Head of caudate nucleus (tissue), 42 donors: ENCODE data around the gene BAMBI.
"Not testable (repeated sequence)": the region's sequence is repeated elsewhere in the genome, so short reads cannot be mapped to it uniquely, and the experiment has no call there.

Experiments used
- DNase-seq, 42 donors: peaks; one replicate each; pipeline versions ENCODE4 v3.0.0 to v3.0.0-alpha.2; 2020 to 2021; ENCODE audit warnings: mixed read lengths in 7 of 42
- intact Hi-C: fragments of 100-400 bp; cut with DNase I; formaldehyde crosslinking; loops from one replicate; pipeline ENCODE4 v1.15.0; 2022

Gene BAMBI, protein sequence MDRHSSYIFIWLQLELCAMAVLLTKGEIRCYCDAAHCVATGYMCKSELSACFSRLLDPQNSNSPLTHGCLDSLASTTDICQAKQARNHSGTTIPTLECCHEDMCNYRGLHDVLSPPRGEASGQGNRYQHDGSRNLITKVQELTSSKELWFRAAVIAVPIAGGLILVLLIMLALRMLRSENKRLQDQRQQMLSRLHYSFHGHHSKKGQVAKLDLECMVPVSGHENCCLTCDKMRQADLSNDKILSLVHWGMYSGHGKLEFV

GRCh38 chr10:28676968-28677887 lies at the start of gene BAMBI:
Gene BAMBI (plus strand): TSS chr10:28677521. CDS start chr10:28677898, 377 bp downstream.
- intact Hi-C loops, result loop anchor here (5.0 to 10.0 kb wide), 4 partner anchors 118 to 625 kb away; no protein-coding TSS in a partner anchor
- peak; percentile 82 to 98 (median 94) for DNase-seq

DNA sequence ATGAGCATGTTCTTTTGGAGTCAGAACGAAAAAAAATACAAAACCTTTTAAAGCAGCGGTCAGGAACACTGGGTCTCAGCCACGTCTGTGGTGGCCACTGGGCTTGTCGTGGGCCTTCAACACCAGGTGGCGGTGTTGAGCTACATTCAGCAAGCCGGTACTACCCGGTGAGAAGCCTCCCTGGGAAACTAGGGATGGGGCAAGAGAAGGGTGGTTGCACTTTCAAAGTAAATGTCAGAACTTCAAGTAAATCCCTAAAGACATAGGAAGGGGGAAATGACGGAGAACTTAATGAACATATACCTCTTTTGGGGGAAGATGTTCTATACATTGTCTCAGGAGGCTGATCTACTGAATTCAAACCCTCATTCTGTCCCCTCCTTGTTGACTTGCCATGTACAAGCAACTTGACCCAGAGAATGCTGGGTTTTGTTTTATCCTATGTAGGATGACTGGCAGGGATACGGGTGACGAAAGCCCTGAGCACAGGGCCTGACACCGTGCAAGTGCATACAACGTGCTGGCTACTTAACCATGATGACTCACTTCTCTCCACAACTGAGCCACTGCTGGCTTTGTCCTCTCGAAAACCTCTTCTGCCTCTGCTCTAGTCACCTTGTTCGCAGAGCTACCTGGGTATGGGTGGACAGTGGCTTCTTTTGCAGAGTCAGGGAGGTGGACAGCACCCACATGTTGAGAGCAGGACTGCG lies 49.0 kb upstream of the BAMBI start:
- peak; percentile 56 to 94 (median 85) for DNase-seq
- intact Hi-C loops, result no loop called here

- intact Hi-C loops, result no loop called here
- no peak for DNase-seq
Observed at GRCh38 chr10:28631896-28632583, 45.3 kb upstream of the BAMBI start.

GRCh38 chr10:28632584-28632945 lies 44.8 kb upstream of the BAMBI start:
- intact Hi-C loops, result no loop called here
- DNase-seq, result no peak

- intact Hi-C loops, result no loop called here
- DNase-seq, result no peak
Observed at GRCh38 chr10:28633750-28634149, 43.6 kb upstream of the BAMBI start.

- no peak for DNase-seq
- intact Hi-C loops, result no loop called here
Observed at GRCh38 chr10:28637346-28637745, 40.0 kb upstream of the BAMBI start.

- intact Hi-C loops, result no loop called here
Observed at GRCh38 chr10:28638392-28638791, 38.9 kb upstream of the BAMBI start.

DNA sequence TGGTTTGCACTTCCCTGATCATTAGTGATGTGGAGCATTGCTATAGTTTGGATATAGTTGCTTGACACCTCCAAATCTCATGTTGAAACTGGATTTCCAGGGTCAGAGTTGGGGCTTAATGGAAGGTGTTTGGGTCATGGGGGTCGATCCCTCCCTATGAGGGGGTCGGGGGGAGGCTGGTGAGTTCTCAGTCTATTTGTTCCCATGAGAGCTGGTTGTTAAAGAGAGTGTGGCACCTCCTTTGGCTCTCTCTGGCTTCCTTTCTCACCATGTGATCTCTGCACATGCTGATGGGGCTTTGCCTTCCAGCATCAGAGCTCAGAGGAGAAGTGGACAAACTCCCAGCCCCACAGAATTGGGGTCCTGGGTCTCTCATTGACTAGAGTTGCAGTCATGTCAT lies 36.8 kb upstream of the BAMBI start:
- no peak for DNase-seq
- intact Hi-C loops, result no loop called here

More at GRCh38 chr10:28638392-28638791, 38.9 kb upstream of the BAMBI start:
- no peak for DNase-seq

DNA sequence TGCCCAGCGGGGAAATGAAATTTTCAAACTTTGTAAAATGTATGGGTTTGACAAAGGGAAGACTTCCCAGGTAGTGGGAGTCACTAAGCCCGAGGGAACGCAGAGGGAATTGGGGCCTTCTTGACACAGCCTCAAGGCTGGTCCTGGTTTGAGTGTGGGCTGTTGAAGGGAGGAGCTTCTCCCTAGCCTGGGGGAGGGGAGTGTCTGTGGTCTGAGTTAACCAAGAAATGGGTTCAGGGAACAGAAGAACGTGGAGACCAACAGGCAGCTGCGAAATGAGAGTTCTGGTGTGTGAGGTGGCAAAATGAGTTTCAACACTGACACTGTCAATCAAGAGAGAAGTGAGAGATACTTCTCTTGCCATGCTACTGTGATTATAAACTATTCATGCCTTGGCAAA lies 32.7 kb upstream of the BAMBI start:
- intact Hi-C loops, result no loop called here
- DNase-seq, result no peak

GRCh38 chr10:28652106-28652505 lies 25.2 kb upstream of the BAMBI start:
- intact Hi-C loops, result no loop called here
- DNase-seq, result no peak

- DNase-seq, result no peak
- intact Hi-C loops, result no loop called here
Observed at GRCh38 chr10:28652703-28653102, 24.6 kb upstream of the BAMBI start.

DNA sequence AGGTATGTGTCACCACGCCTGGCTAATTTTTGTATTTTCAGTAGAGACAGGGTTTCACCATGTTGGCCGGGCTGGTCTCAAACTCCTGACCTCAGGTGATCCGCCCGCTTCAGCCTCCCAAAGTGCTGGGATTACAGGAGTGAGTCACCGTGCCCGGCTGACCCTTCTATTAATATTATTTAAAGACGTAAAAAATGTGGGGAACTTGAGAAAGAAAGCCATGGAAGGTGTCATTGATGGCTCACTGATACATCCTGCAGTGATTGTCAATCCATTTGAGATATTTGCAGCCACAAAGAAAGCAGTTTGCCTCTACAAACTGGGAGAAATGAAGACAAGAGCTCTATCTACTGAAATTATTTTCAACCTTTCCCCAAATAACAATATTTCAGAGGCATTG lies 18.5 kb upstream of the BAMBI start:
- DNase-seq, intact Hi-C loops: not testable (repeated sequence)

DNA sequence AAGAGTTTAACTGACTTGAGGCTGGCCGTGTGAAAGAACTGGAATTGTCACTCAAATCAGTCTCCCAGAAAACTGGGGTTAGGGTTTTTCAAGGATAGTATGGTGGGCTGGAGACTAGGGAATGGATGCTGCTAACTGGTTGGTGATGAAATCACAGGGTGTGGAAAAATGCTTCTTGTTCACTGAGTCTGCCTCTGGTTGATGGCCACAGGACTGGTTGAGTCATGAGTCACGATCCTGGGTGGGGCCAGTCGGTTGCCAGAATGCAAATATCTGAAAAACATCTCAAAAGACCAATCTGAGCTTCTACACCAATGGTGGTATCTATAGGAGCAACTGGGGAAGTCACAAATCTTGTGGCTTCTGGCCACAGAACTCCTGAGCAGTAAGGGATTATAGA lies 16.3 kb upstream of the BAMBI start:
- intact Hi-C loops, result no loop called here

DNA sequence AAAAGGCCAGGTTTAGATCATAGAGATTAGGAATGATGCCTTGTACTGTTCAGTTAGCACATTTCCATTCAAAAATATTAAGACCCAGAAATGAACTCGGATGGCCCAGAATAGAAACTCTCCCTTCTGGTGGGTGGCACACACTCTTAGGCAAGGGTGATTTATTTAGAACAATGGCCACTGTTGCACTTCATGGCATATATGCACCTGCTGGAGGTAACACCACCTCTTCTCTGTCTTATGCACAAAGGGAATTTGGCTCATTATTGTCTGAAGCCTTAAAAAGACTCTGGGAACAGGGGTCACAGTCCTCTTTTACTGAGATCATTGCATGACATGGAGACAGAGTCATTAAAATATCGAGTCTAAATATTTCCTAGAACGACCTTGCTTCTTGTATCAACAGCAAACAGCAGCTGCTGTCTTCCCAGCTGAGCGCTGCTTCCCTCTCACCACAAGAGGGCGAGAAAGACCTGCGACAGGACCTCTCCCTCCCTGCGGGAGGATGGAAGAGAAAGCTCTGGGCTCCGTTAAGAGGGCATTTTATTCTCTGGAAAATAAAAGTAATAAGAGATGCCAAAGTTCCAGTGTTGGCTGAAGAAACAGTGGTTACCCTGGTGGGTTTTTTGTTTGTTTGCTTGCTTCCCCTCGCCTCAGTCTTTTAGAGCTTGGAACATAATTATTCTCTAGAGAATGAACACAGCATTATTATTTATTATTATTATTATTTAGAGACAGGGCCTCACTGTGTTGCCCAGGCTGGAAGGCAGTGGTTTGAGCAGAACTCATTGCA lies 13.5 kb upstream of the BAMBI start:
- intact Hi-C loops, result no loop called here

More for the DNA sequence above, 16.3 kb upstream of the BAMBI start:
- no peak for DNase-seq

DNA sequence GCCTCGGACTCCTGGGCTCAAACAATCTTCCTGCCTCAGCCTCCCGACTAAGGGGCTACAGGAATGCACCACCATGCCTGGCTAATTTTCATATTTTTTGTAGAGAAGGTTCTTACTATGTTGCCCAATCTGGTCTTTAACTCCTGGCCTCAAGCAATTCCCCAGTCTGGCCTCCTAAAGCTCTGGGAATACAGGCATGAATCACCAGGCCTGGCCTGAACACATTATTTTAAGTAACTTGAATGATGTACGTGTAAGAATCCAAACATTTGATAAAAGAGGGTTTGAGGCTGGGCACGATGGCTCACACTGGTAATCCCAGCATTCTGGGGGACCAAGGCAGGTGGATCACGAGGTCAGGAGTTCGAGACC lies 13.0 kb upstream of the BAMBI start:
- intact Hi-C loops, result no loop called here
- no peak for DNase-seq

More for the DNA sequence above, 13.5 kb upstream of the BAMBI start:
- DNase-seq, result peak; percentile 57 to 94 (median 86)

- DNase-seq, result no peak
- intact Hi-C loops, result no loop called here
Observed at GRCh38 chr10:28666751-28667467, 10.4 kb upstream of the BAMBI start.

GRCh38 chr10:28668363-28669226 lies 8.7 kb upstream of the BAMBI start:
- peak in 30 of 42 donors; percentile 13 to 73 (median 40) for DNase-seq
- intact Hi-C loops, result no loop called here
